K562 (cell line): ENCODE measurements around the gene SLC9A3. TPM values are rescaled to one million over a fixed set of nuclear protein-coding genes. Genes with fewer than 3 reads are reported as not detected.
A peak's percentile ranks its signal among the peaks of the same experiment; 100 is the strongest.

ENCODE experiments used
- ATAC-seq: fragments of 200-7000 bp; cut with Tn5 transposase; 3 replicates; pipeline ENCODE4 v1.9.1; 2020; ENCODE audit warnings: moderate library complexity
- BruUV-seq: library from RNA; stranded (reverse); fragments of 400-500 nt; replicated peaks from 2 replicates; lab custom pipeline; 2021; lab: Mats Ljungman, UMichigan
- CTCF ChIA-PET: fragments of 300-600 bp; formaldehyde crosslinking; extraction: SDS; loops from one replicate; lab custom pipeline; 2021; ENCODE audit warnings: low intra/inter-chr PET ratio; lab: Yijun Ruan, JAX
- POLR2A ChIA-PET: fragments of 300-600, 350-650 bp; sonication (Branson Sonifier 250); formaldehyde crosslinking; extraction: SDS; loops from one replicate; lab custom pipeline; 2021; ENCODE audit warnings: antibody characterized with exemption, inconsistent platforms; lab: Yijun Ruan, JAX
- DNase-seq, 4 experiments: peaks; one replicate each; pipeline versions ENCODE4 v3.0.0 to v3.0.0-alpha.2; 2011 to 2018; ENCODE audit warnings: low spot score in 3 of 4, mixed read lengths in 3 of 4; ENCODE audit errors: extremely low read depth in 1 of 4
- FAIRE-seq: peaks from 2 replicates; lab custom pipeline; 2011; peaks lifted over from hg19 to GRCh38; lab: Jason Lieb, UNC
- H2AFZ ChIP-seq: 2 replicates; pipeline ENCODE4 v1.6.0; 2011; ENCODE audit warnings: low read depth, low read length, control low read depth, inconsistent platforms
- H3K27ac ChIP-seq: fragments of 200-600 bp; 3 replicates; pipeline ENCODE4 v1.8.0; 2011; ENCODE audit warnings: low read depth, mild to moderate bottlenecking, control low read depth, inconsistent platforms, low read length, moderate library complexity, mixed read lengths; ENCODE audit errors: extremely low read depth
- H3K27me3 ChIP-seq, 2 experiments: fragments of 300-600 bp in 1 of 2; 2 replicates in 1 of 2; 3 replicates in 1 of 2; pipeline versions ENCODE4 v1.6.0 to v1.8.0; 2011; ENCODE audit warnings: inconsistent platforms in 2 of 2, low read length in 2 of 2, mild to moderate bottlenecking in 1 of 2, mixed read lengths in 1 of 2, moderate library complexity in 1 of 2; ENCODE audit not compliant: control insufficient read depth in 2 of 2, insufficient read depth in 2 of 2
- H3K36me3 ChIP-seq: fragments of 300-600 bp; 3 replicates; pipeline ENCODE4 v1.8.0; 2011; ENCODE audit warnings: mild to moderate bottlenecking, low read length, inconsistent platforms; ENCODE audit not compliant: control insufficient read depth, insufficient read depth
- H3K4me1 ChIP-seq, 2 experiments: fragments of 200-600 bp in 1 of 2; replicated peaks in 1 of 2; 2 replicates in 1 of 2; 3 replicates in 1 of 2; pipeline versions ENCODE4 v1.5.1 to v1.8.0; 2011; ENCODE audit warnings: inconsistent platforms in 2 of 2, low read length in 2 of 2, mild to moderate bottlenecking in 1 of 2, mixed read lengths in 1 of 2, moderate library complexity in 1 of 2; ENCODE audit not compliant: control insufficient read depth in 2 of 2, insufficient read depth in 2 of 2
- H3K4me2 ChIP-seq: 2 replicates; pipeline ENCODE4 v1.6.1; 2011; ENCODE audit warnings: low read length, control low read depth, inconsistent platforms, mixed read lengths; ENCODE audit not compliant: insufficient read depth
- H3K4me3 ChIP-seq: fragments of 200-600 bp; sonication (generic), shearing (Covaris generic); 2 replicates; pipeline ENCODE4 v1.5.1; 2016; ENCODE audit warnings: control low read depth, inconsistent platforms
- H3K79me2 ChIP-seq: fragments of 200-600 bp; 3 replicates; pipeline ENCODE4 v1.8.0; 2011; ENCODE audit warnings: low read length, inconsistent platforms; ENCODE audit not compliant: control insufficient read depth, insufficient read depth
- H3K9ac ChIP-seq, 2 experiments: 2 replicates each; pipeline versions ENCODE4 v1.6.0 to v1.6.1; 2011; ENCODE audit warnings: low read depth in 2 of 2, low read length in 2 of 2, control low read depth in 1 of 2, inconsistent platforms in 1 of 2, mild to moderate bottlenecking in 1 of 2, mixed read lengths in 1 of 2; ENCODE audit not compliant: insufficient read depth in 1 of 2
- H3K9me1 ChIP-seq: one replicate; pipeline ENCODE4 v1.6.0; 2011; ENCODE audit warnings: inconsistent platforms, mild to moderate bottlenecking, low read length, moderate library complexity; ENCODE audit not compliant: control insufficient read depth, insufficient read depth
- H3K9me3 ChIP-seq: replicated peaks from 2 replicates; pipeline ENCODE4 v1.5.1; 2011; ENCODE audit warnings: low read depth, low read length, inconsistent platforms; ENCODE audit not compliant: control insufficient read depth, insufficient read depth
- H4K20me1 ChIP-seq: replicated peaks from 2 replicates; pipeline ENCODE4 v1.6.1; 2011; ENCODE audit warnings: low read length, inconsistent platforms, mixed read lengths; ENCODE audit not compliant: control insufficient read depth, insufficient read depth
- MYBL2 ChIP-seq, 2 experiments: fragments of 450-650 bp in 1 of 2; sonication (generic) in 1 of 2; formaldehyde crosslinking in 1 of 2; IDR thresholded peaks; 2 replicates each; pipeline versions ENCODE4 v1.6.1 to v1.8.1; 2017 to 2022; ENCODE audit warnings: borderline replicate concordance in 1 of 2, inconsistent platforms in 1 of 2, low read depth in 1 of 2, mild to moderate bottlenecking in 1 of 2, missing genetic modification reagents in 1 of 2, moderate library complexity in 1 of 2
- NRF1 ChIP-seq, 2 experiments: fragments of 450-650 bp; IDR thresholded peaks in 1 of 2; conservative IDR thresholded peaks in 1 of 2; 2 replicates each; pipeline ENCODE4 v1.6.1; 2014; ENCODE audit warnings: mild to moderate bottlenecking in 2 of 2
- SRSF7 ChIP-seq: fragments of 200-400 bp; formaldehyde crosslinking; optimal IDR thresholded peaks from 2 replicates; pipeline ENCODE3; 2017; ENCODE audit warnings: mild to moderate bottlenecking, low read depth, low read length
- WGBS: fragments of 100-300 bp; shearing (Covaris generic); methylation state at CpG from one replicate; pipeline ENCODE4 v1.1.6; 2016; ENCODE audit warnings: low coverage, mixed read lengths; ENCODE audit not compliant: insufficient coverage; ENCODE audit errors: missing lambda C conversion rate; 5-methylcytosine and 5-hydroxymethylcytosine counted together
- in situ Hi-C: fragments of 300-500 bp; cut with MboI; formaldehyde crosslinking; loops from 4 replicates; pipeline ENCODE4 v1.15.0; 2018; ENCODE audit warnings: inconsistent platforms, mixed read lengths
- intact Hi-C: fragments of 100-400 bp; cut with micrococcal nuclease; formaldehyde crosslinking; loops from 2 replicates; pipeline ENCODE4 v1.14.2; 2022
- polyA plus RNA-seq, 8 experiments: library from polyadenylated mRNA; depleted of rRNA in 4 of 8; stranded (reverse) in 5 of 8; unstranded in 3 of 8; fragments of >200 nt; fragmentation: Nextera tagmentation in 2 of 8; fragmentation: Illumina TruSeq in 1 of 8; extraction: Ambion mirVana in 2 of 8; extraction: Trizol in 1 of 8; gene quantifications; 2 replicates each; pipeline versions ENCODE4 v1.2.1 to v1.2.3, GENCODE V29; 2011 to 2014; ENCODE audit warnings: inconsistent platforms in 1 of 8, missing spikeins in 1 of 8
- total RNA-seq, 7 experiments: library from RNA; depleted of rRNA in 6 of 7; stranded (reverse); fragments of >200 nt in 6 of 7; fragmentation: Illumina TruSeq in 2 of 7; extraction: Trizol in 2 of 7; gene quantifications; 2 replicates each; pipeline versions ENCODE4 v1.2.1 to v1.2.3, GENCODE V29; 2011 to 2021; ENCODE audit warnings: low replicate concordance in 1 of 7

SLC9A3 gene
- total and polyA plus RNA-seq, 9 of the 15 experiments (the other 6 are each of a cell fraction or from before 2014, with no cell fraction given) = 1.5 to 5.8 (median 3.7) TPM; not detected in 2

DNA sequence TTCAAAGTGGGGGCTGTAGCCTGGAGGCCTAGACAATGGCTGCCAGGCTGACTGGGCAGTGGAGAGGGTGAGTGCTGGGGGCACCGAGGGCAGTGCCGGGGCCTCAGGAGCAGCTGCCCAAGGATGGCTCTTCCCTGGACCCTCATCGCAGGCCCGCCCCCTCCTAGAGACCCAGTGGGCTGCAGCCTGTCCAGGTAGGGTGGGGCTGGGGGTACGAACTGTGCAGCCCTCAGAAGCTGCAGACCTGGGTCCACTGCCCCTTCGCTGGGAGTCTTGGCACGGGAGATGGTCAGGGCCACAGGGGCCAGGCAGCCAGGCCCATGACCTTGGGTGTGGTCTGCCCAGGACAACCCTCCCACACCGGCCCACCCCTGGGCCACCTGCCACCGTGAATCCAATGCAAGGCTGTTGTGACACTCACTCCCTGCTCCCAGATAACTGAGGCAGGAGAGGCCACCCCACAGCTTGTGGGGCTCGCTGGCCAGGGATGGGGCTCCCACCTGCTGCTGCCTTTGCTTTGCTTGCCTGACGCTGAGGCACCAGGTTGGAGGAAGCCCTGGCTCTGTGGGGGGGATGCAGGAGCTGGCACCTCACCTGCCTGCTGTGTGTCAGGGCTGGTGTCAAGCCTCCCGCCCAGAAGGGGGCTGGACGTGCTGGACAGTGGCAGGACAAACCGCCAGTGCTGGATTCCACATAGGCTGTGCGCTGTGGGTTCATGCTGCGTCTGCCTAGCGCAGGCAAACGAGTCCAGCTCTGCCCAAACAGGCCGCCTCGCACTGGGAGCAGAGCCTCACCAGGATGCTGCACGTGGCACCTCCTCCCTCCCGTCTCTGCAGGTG, 23.1 kb upstream of the SLC9A3 start:
- Histone ChIP-seq H2AFZ (no peak overlapping the region), H3K27me3 (peaks cover 16 to 38% of the 10 kb centered on the region in 2 experiments; a peak in 4 of 5 replicates), H3K36me3 (no peaks in the 10 kb centered on the region), H3K9me3 (no peaks in the 10 kb centered on the region), H4K20me1 (peaks cover 4% of the 10 kb centered on the region; the same call in 1 of the 2 replicates), H3K4me3 (no peak overlapping the region), H3K27ac (no peak overlapping the region), H3K9me1 (no peaks in the 10 kb centered on the region), H3K4me2 (no peak overlapping the region), H3K4me1 (peaks cover 0 to 31% of the 10 kb centered on the region in 2 experiments; a peak in 2 of 5 replicates), H3K79me2 (no peaks in the 10 kb centered on the region), H3K9ac (no peak overlapping the region; a peak in 1 of 4 replicates)
- in situ Hi-C loops = no loop called here
- 0 out of 4 replicates have a peak, but pooled peaks of 1 of the 2 experiments have one; percentile 17 for TF ChIP-seq NRF1 (conservative IDR thresholded peaks at IDR 0.05 in 1 of 2, IDR thresholded peaks at IDR 0.05 in 1 of 2)
- TF ChIP-seq SRSF7 = no peak
- TF ChIP-seq MYBL2 (IDR thresholded peaks at IDR 0.05; ENCODE audit: low read depth) = no peak
- no peak for TF ChIP-seq MYBL2 (CRISPR knock-in tag; IDR thresholded peaks at IDR 0.05; ENCODE audit: borderline replicate concordance)
- FAIRE-seq (no peak), ATAC-seq (no peak), DNase-seq (no peak)
- ChIA-PET POLR2A (interaction anchor here (0.6 kb wide), 1 partner anchor 30 kb away, joined by 3 read pairs; no protein-coding TSS in a partner anchor), CTCF (no interaction called here)
- WGBS = under 1% methylated on average over 20 of the region's 22 CpGs
- no TSS peak for BruUV-seq
- intact Hi-C loops = no loop called here
